Measurements from ENCODE around the gene PATL1.
"Not testable (repeated sequence)": the region's sequence is repeated elsewhere in the genome, so short reads cannot be mapped to it uniquely, and the experiment has no call there.

Gene PATL1

DNA sequence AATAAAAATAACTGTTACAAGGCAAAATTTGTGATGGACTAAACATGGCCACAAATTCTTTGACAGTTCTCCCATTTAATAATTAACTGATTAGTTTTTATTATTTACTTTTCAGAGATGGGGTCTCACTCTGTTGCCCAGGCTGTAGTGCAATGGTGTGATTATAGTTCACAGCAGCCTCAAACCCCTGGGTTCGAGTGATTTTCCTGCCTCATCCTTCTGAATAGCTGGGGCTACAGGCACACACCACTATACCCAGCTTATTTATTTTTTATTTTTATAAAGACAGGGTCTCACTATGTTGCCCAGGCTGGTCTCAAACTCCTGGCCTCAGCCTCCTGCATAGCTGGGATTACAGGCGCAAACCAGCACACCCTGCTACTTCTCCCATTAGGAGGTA is 4.5 kb upstream of the PATL1 start:
- DNase-seq (ENCODE audit: low spot score) = no peak

DNA sequence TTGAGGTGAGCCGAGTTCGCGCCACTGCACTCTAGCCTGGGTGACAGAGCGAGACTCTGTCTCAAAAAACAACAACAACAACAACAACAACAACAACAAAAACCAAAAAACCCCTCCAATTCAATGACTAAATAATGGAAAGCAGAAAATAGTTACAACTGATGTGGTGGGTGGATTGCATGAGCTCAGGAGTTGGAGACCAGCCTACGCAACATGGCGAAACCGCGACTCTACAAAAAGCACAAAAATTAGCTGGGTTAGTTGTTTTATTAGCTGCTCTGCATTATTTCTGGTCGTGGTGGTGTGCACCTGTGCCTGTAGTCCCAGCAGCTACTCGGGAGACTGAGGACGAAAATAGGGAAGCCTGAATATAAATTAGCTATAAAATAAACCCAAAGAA is 2.6 kb upstream of the PATL1 start:
- DNase-seq (ENCODE audit: low spot score) = no peak

- DNase-seq (ENCODE audit: low spot score) = no peak
Measured at GRCh38 chr11:59669611-59670009, 773 bp upstream of the PATL1 start.

DNA sequence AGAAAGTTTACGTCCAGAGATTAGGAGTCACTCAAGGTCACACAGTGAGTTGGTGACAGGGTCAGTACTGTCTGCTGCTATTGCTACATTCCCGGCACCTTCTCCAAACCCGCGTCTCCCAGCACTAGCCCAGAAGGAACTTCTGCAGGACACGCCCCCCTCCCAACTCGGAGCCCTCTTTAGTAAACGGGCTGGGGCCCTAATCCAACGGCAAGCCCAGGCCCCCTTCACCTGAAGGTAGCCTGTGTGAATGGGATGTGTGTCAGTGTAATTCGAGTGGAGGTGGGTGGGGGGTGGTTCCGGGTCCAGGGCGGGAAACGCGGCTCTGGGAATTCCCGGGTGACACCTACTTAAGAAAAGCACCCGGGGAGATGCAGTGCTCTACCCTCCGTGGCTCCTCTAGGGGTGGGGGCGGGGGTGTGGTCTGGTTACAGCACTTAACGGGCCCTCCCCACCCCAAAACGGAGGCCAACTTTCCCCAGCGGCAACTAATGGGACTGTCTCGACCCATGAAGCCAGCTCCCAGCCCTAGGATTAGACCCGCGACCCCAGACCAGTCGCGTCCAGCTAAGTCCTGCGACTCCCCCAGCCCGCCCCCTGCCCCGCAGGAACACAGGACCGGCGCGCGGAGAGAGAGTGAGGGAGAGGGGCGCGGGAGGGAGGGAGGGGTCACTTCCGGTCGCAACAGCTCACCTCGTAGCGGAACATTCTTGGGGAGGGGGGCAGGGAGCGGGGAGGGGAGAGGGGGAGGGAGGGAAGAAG is 468 bp downstream of the PATL1 start:
- peak; percentile 46 for DNase-seq (ENCODE audit: low spot score)

DNA sequence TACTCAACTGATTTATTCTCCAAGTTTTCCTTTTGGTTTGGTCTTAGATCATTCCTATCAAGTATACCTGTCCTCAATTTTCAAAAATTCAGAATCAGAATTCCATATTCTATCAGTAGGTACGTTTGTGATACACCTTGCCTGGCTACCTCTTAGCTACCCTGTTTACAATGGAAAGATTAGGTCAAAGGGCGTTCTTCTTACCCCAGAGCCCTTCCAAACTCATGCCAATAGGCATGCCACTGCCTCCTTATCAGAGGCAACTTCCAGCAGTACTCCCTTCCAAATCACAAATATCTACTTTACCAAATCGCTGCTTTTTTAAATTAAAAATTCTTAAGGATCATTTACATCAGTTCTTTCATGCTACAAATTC is 1.0 kb downstream of the PATL1 start:
- DNase-seq (ENCODE audit: low spot score) = no peak

- no peak for DNase-seq (ENCODE audit: low spot score)
Measured at GRCh38 chr11:59666969-59667368, 1.9 kb downstream of the PATL1 start.

- DNase-seq (ENCODE audit: low spot score) = no peak
Measured at GRCh38 chr11:59660621-59661020, 8.2 kb downstream of the PATL1 start.

- no peak for DNase-seq (ENCODE audit: low spot score)
Measured at GRCh38 chr11:59659981-59660380, 8.9 kb downstream of the PATL1 start.

- no peak for DNase-seq (ENCODE audit: low spot score)
Measured at GRCh38 chr11:59658036-59658435, 10.8 kb downstream of the PATL1 start.

- DNase-seq (ENCODE audit: low spot score) = no peak
Measured at GRCh38 chr11:59654893-59655292, 13.9 kb downstream of the PATL1 start.

- DNase-seq (ENCODE audit: low spot score) = no peak
Measured at GRCh38 chr11:59647245-59647980, 21.4 kb downstream of the PATL1 start.

- no peak for DNase-seq (ENCODE audit: low spot score)
Measured at GRCh38 chr11:59644528-59644927, 24.3 kb downstream of the PATL1 start.

DNA sequence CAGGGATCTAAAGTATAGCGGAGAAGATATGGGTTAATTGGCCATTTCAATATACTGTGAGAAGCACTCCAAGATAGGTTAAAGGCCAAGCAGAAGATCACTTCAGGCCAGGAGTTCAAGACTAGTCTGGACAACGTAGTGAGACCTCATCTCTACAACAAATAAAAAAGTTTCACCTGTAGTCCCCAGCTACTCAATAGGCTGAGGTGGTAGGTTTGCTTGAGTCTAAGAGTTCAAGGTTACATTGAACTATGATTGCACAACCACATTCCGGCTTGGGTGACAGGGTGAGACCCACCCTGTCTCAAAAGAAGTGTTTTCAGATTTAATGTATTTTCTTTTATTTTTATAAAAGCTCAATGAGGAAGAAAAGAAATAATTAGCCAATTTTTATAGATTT is 25.4 kb downstream of the PATL1 start:
- DNase-seq (ENCODE audit: low spot score) = no peak

DNA sequence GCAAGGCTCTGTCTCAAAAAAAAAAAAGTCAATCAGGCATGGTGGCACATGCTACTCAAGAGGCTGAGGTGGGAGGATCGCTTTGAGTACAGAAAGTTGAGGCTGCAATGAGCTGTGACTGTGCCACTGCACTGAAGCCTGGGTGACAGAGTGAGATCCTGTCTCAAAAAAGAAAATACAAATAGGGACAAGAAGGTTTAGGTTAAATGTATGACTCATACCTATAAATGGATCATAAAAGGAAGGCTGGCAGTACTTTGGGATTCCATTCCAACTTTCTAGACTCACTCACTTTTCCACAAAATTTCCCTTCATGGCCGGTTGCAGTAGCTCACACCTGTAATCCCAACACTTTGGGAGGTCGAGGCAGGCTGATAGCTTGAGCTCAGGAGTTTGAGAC is 27.7 kb downstream of the PATL1 start:
- DNase-seq (ENCODE audit: low spot score) = peak; percentile 25

- DNase-seq (ENCODE audit: low spot score) = no peak
Measured at GRCh38 chr11:59630493-59630892, 38.3 kb downstream of the PATL1 start.

DNA sequence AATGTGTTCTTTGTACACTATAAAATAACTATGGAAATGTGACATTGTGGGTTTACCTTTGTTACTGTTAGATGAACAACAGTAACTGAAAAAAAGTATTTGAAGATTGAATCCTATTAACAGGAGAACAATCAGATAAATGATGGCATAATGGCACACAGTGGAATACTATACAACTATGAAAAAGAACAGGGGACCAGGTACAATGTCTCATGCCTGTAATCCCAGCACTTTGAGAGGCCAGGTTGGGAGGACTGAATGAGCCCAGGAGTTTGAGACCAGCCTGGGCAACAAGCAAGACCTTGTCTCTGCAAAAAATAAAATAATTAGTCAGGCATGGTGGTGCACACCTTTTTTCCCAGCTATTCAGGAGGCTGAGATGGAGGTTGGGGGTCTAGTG is 38.8 kb downstream of the PATL1 start:
- DNase-seq (ENCODE audit: low spot score) = no peak

DNA sequence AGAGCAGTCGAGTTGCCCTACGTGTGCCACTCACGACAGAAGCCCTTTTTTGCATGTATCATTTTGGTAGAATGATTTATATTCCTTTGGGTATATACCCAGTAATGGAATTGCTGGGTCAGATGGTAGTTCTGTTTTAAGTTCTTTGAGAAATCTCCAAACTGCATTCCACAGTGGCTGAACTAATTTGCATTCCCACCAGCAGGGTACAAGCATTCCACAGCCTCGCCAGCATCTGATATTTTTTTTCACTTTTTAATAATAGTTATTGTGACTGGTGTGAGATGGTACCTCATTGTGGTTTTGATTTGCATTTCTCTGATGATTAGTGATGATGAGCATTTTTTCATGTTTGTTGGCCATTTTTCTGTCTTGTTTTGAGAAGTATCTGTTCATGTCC is 41.9 kb downstream of the PATL1 start:
- DNase-seq (ENCODE audit: low spot score) = not testable (repeated sequence)

DNA sequence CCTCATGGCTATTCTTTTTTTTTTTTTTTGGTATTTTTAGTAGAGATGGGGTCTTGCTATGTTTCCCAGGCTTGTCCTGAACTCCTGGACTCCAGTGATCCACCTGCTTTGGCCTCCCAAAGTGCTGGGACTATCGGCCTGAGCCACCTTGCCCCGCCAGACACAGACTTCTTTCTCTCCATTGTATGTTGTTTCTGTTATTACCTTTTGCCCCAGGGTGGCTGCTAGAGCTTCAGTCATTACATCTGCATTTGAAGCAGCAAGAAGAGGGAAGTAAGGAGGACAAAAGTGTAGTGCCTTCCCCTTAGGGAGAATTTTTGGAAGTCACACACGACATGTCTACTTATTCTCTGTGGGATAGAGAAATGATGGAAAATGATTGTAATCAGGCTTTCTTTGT is 43.1 kb downstream of the PATL1 start:
- DNase-seq (ENCODE audit: low spot score) = no peak

DNA sequence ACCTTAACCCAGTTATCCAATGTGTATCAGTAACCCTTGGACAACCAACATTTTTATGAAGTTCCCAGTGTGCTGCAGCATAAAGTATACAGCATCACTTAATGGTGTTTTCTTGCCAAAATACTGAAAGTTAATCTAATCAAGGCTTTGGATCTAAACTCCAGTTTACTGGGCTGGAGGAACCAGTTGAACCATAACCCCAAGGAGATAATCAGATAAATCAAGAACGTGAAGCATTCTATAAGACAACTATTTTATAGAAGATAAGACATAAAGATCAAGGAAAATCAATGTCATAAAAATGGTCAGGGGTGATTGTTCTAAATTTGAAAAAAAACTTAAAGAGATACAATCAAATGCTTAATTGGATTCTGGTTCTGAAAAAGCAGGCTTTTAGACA is 51.0 kb downstream of the PATL1 start:
- no peak for DNase-seq (ENCODE audit: low spot score)

- DNase-seq (ENCODE audit: low spot score) = peak; percentile 53
Measured at GRCh38 chr11:59616396-59616982, 52.3 kb downstream of the PATL1 start.

- DNase-seq (ENCODE audit: low spot score) = peak; percentile 100
Measured at GRCh38 chr11:59615637-59616395, 53.0 kb downstream of the PATL1 start, which contains the start of gene OSBP. Gene OSBP (minus strand): TSS chr11:59615774. CDS start chr11:59615664, 110 bp downstream.

DNA sequence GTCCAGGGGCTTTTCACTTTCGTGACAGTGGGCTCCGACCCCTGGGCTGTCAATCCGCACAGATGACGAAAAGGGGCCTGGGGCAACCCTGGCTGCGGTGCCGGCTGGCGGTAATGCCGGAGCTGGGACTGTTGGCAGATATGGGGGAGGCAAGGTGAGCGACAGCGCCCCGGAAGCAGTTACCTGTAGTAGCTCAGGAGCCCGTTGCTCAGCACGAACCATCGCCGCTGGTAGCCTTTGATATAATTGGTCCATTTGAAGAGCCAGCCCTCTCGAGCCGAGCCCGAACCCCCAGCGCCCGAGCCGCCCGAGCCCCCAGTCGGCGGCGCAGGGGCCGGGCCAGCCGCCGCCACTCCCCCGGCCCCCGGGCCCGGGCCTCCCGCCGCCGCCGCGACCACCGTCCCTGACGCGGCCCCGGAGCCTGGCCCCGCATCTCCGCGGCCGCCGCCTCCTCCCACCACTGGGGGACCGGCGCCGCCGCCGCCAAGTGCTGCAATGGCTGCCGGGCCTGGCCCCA is 53.7 kb downstream of the PATL1 start:
- DNase-seq (ENCODE audit: low spot score) = peak; percentile 83
